SK-N-SH (cell line): ENCODE measurements around the gene ANAPC16. TPM values are rescaled to one million over a fixed set of nuclear protein-coding genes. Genes with fewer than 3 reads are reported as not detected.

Experiments used
- CTCF ChIA-PET: fragments of 300-600, 350-600 bp; formaldehyde crosslinking; extraction: SDS; loops from one replicate; lab custom pipeline; 2021; lab: Yijun Ruan, JAX
- POLR2A ChIA-PET: fragments of 350-600 bp; sonication (Branson Sonifier 250); formaldehyde crosslinking; extraction: SDS; loops from one replicate; lab custom pipeline; 2020; ENCODE audit warnings: antibody characterized with exemption, inconsistent platforms; lab: Yijun Ruan, JAX
- DNase-seq: peaks from one replicate; pipeline ENCODE4 v3.0.0; 2012
- H2AFZ ChIP-seq: fragments of 200-600 bp; sonication (generic); 2 replicates; pipeline ENCODE4 v1.8.1; 2016; ENCODE audit warnings: antibody characterized with exemption, mild to moderate bottlenecking, low read depth
- H3F3A ChIP-seq: fragments of 200-600 bp; sonication (generic); replicated peaks from 2 replicates; pipeline ENCODE3; 2016; ENCODE audit warnings: antibody characterized with exemption, mild to moderate bottlenecking; ENCODE audit not compliant: insufficient read depth
- H3K27ac ChIP-seq, 2 experiments: fragments of 200-500 bp in 1 of 2; fragments of 200-600 bp in 1 of 2; sonication (Bioruptor generic) in 1 of 2; sonication (generic), shearing (Covaris generic) in 1 of 2; 2 replicates each; pipeline versions ENCODE4 v1.5.1 to v1.6.1; 2014 to 2016; ENCODE audit warnings: low read depth in 2 of 2, inconsistent platforms in 1 of 2, low read length in 1 of 2, mild to moderate bottlenecking in 1 of 2, mixed read lengths in 1 of 2
- H3K27me3 ChIP-seq: fragments of 200-600 bp; sonication (generic), shearing (Covaris generic); 2 replicates; pipeline ENCODE4 v1.6.1; 2016; ENCODE audit warnings: mixed run types; ENCODE audit not compliant: insufficient read depth
- H3K36me3 ChIP-seq, 2 experiments: fragments of 200-500 bp in 1 of 2; fragments of 200-600 bp in 1 of 2; sonication (Bioruptor generic) in 1 of 2; sonication (generic) in 1 of 2; replicated peaks in 1 of 2; 2 replicates each; pipeline versions ENCODE3 to v1.5.1; 2014 to 2016; ENCODE audit warnings: low read length in 1 of 2, mild to moderate bottlenecking in 1 of 2; ENCODE audit not compliant: insufficient read depth in 2 of 2, control insufficient read depth in 1 of 2
- H3K4me1 ChIP-seq, 2 experiments: fragments of 200-500 bp in 1 of 2; fragments of 200-600 bp in 1 of 2; sonication (Bioruptor generic) in 1 of 2; sonication (generic), shearing (Covaris generic) in 1 of 2; 2 replicates each; pipeline versions ENCODE4 v1.5.1 to v1.6.1; 2014 to 2016; ENCODE audit warnings: low read depth in 1 of 2, low read length in 1 of 2, mixed run types in 1 of 2; ENCODE audit not compliant: insufficient read depth in 2 of 2, control insufficient read depth in 1 of 2
- H3K4me2 ChIP-seq: fragments of 200-600 bp; sonication (generic), shearing (Covaris generic); 2 replicates; pipeline ENCODE4 v1.6.1; 2017; ENCODE audit warnings: mixed run types
- H3K4me3 ChIP-seq, 2 experiments: fragments of 200-500 bp in 1 of 2; fragments of 200-600 bp in 1 of 2; sonication (Bioruptor generic) in 1 of 2; sonication (generic), shearing (Covaris generic) in 1 of 2; 2 replicates each; pipeline versions ENCODE4 v1.5.1 to v1.8.1; 2014 to 2016; ENCODE audit warnings: low read depth in 2 of 2, inconsistent platforms in 1 of 2, low read length in 1 of 2, mild to moderate bottlenecking in 1 of 2, mixed read lengths in 1 of 2, moderate library complexity in 1 of 2
- H3K79me2 ChIP-seq: fragments of 200-600 bp; sonication (generic); 2 replicates; pipeline ENCODE4 v1.8.1; 2017; ENCODE audit warnings: mild to moderate bottlenecking; ENCODE audit not compliant: insufficient read depth
- H3K9ac ChIP-seq: fragments of 200-600 bp; sonication (generic); 2 replicates; pipeline ENCODE4 v1.6.1; 2017; ENCODE audit warnings: mixed run types
- H3K9me2 ChIP-seq: fragments of 200-600 bp; sonication (generic); 2 replicates; pipeline ENCODE4 v1.6.1; 2017; ENCODE audit warnings: mixed run types
- H3K9me3 ChIP-seq: fragments of 200-600 bp; sonication (generic); 2 replicates; pipeline ENCODE4 v1.6.1; 2017; ENCODE audit warnings: mixed run types, mild to moderate bottlenecking, moderate library complexity
- H4K20me1 ChIP-seq: fragments of 200-600 bp; sonication (generic); 2 replicates; pipeline ENCODE4 v1.6.1; 2017; ENCODE audit warnings: mild to moderate bottlenecking, mixed run types; ENCODE audit not compliant: insufficient read depth
- ELF1 ChIP-seq: IDR thresholded peaks from 2 replicates; pipeline ENCODE4 v1.4.0; 2012
- EZH2phosphoT487 ChIP-seq: fragments of 200-600 bp; sonication (generic); IDR thresholded peaks from 2 replicates; pipeline ENCODE4 v1.6.1; 2017; ENCODE audit warnings: low read depth, mixed run types, mild to moderate bottlenecking, antibody characterized with exemption, moderate library complexity, borderline replicate concordance
- FOXM1 ChIP-seq: IDR thresholded peaks from 2 replicates; pipeline ENCODE4 v1.4.0; 2012; ENCODE audit warnings: low read depth, mild to moderate bottlenecking
- GABPA ChIP-seq: IDR thresholded peaks from 2 replicates; pipeline ENCODE4 v1.4.0; 2012; ENCODE audit warnings: low read depth, mild to moderate bottlenecking
- MXI1 ChIP-seq: IDR thresholded peaks from 2 replicates; pipeline ENCODE4 v1.6.1; 2012; ENCODE audit warnings: mild to moderate bottlenecking, low read depth, low read length, improper control_type of control experiment
- NFIC ChIP-seq: IDR thresholded peaks from 2 replicates; pipeline ENCODE4 v1.4.0; 2012; ENCODE audit warnings: borderline replicate concordance
- PBX3 ChIP-seq: IDR thresholded peaks from 2 replicates; pipeline ENCODE4; 2012
- POLR2AphosphoS5 ChIP-seq: IDR thresholded peaks from 2 replicates; pipeline ENCODE4 v1.6.1; 2012; ENCODE audit warnings: low read depth, low read length
- RAD21 ChIP-seq: IDR thresholded peaks from 2 replicates; pipeline ENCODE4 v1.6.1; 2012; ENCODE audit warnings: mild to moderate bottlenecking, low read length
- RCOR1 ChIP-seq: fragments of 150-350 bp; IDR thresholded peaks from 2 replicates; pipeline ENCODE4 v1.6.1; 2017; ENCODE audit warnings: antibody characterized with exemption, low read length
- RXRA ChIP-seq: IDR thresholded peaks from 2 replicates; pipeline ENCODE4 v1.4.0; 2012; ENCODE audit warnings: low read depth, mild to moderate bottlenecking, borderline replicate concordance
- SIN3A ChIP-seq: IDR thresholded peaks from 2 replicates; pipeline ENCODE4 v1.6.1; 2012; ENCODE audit warnings: low read depth, mild to moderate bottlenecking, low read length, moderate library complexity, borderline replicate concordance
- SMC3 ChIP-seq: IDR thresholded peaks from 2 replicates; pipeline ENCODE4 v1.6.1; 2012; ENCODE audit warnings: low read depth, low read length, improper control_type of control experiment
- TAF1 ChIP-seq: IDR thresholded peaks from 2 replicates; pipeline ENCODE4 v1.6.1; 2012; ENCODE audit warnings: low read depth, mild to moderate bottlenecking, low read length, moderate library complexity, borderline replicate concordance
- YY1 ChIP-seq: IDR thresholded peaks from 2 replicates; pipeline ENCODE4 v1.4.0; 2012; ENCODE audit warnings: low read depth, mild to moderate bottlenecking
- ZBTB33 ChIP-seq: IDR thresholded peaks from 2 replicates; pipeline ENCODE4 v1.4.0; 2012; ENCODE audit warnings: low read depth, borderline replicate concordance
- WGBS: methylation state at CpG from one replicate; pipeline ENCODE4 v1.1.6; 2017; ENCODE audit warnings: low lambda C conversion rate; 5-methylcytosine and 5-hydroxymethylcytosine counted together
- polyA plus RNA-seq, 3 experiments: library from polyadenylated mRNA; depleted of rRNA; stranded (reverse); fragments of >200 nt; gene quantifications; 2 replicates each; pipeline ENCODE4 v1.2.3, GENCODE V29; 2012

The ANAPC16 gene
- polyA plus RNA-seq, 1 of the 3 experiments (the other 2 are of a cell fraction), result 45.2 TPM

DNA sequence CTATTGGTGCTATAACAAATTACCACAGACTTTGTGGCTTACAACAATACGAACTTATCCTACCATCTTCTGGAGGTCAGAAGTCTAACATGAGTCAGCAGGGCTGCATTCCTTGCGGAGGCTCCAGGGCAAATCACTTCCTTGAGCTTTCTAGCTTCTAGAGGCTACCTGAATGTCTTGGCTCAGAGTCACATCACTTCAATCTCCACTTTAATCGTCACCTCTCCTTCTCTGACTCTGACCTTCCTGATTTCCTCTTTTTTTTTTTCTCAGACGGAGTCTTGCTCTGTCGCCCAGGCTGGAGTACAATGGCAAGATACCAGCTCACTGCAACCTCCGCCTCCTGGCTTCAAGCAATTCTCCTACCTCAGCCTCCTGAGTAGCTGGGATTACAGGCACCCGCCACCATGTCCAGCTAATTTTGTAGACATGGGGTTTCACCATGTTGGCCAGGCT is 44.6 kb upstream of the ANAPC16 start (continued):
- TF ChIP-seq PBX3 (peak; percentile 85), RAD21 (no peak), EZH2phosphoT487 (no peak), YY1 (no peak), POLR2AphosphoS5 (peak; percentile 45; the same call in 1 of the 2 replicates), ZBTB33 (no peak)

GRCh38 chr10:72173262-72173618 is 42.6 kb upstream of the ANAPC16 start:
- Histone ChIP-seq H3K9ac (no peak overlapping the region), H3K4me2 (peak overlapping the region; percentile 40; the same call in 1 of the 2 replicates), H4K20me1 (no peaks in the 10 kb centered on the region), H3K4me3 (no peak overlapping the region), H3K4me1 (peaks cover 12 to 38% of the 10 kb centered on the region in 2 experiments), H3K27ac (peak overlapping the region; percentile 80 to 90), H3K9me3 (no peaks in the 10 kb centered on the region), H3K27me3 (no peaks in the 10 kb centered on the region), H2AFZ (no peak overlapping the region), H3F3A (peaks cover 59% of the 10 kb centered on the region), H3K36me3 (peaks cover 4 to 8% of the 10 kb centered on the region in 2 experiments), H3K9me2 (no peaks in the 10 kb centered on the region), H3K79me2 (no peaks in the 10 kb centered on the region)
- CTCF ChIA-PET, result interaction anchor here (0.8 to 1.7 kb wide), 5 partner anchors 8 to 277 kb away, joined by 3 to 5 read pairs (median 4); no protein-coding TSS in a partner anchor
- DNase-seq, result no peak
- POLR2A ChIA-PET, result interaction anchor here (0.6 to 1.4 kb wide), 2 partner anchors 8 to 276 kb away, joined by 4 to 5 read pairs; no protein-coding TSS in a partner anchor
- WGBS, result 28% methylated on average over 3 of the region's 3 CpGs
- TF ChIP-seq EZH2phosphoT487, result no peak
- no peak for TF ChIP-seq ZBTB33
- TF ChIP-seq RCOR1, result no peak
- no peak for TF ChIP-seq SIN3A
- no peak for TF ChIP-seq YY1
- TF ChIP-seq ELF1, result no peak
- TF ChIP-seq FOXM1, result no peak
- no peak for TF ChIP-seq SMC3
- TF ChIP-seq MXI1, result no peak
- TF ChIP-seq RXRA, result no peak
- TF ChIP-seq TAF1, result no peak
- TF ChIP-seq GABPA, result no peak
- no peak for TF ChIP-seq NFIC
